Ishikawa (cell line): ENCODE measurements around the gene SLIT3.

ENCODE experiments used
- CEBPB ChIP-seq: IDR thresholded peaks from 2 replicates; pipeline ENCODE4 v1.6.1; 2012
- CREB1 ChIP-seq: IDR thresholded peaks from 2 replicates; pipeline ENCODE4 v1.6.1; 2012; ENCODE audit warnings: low read depth
- EGR1 ChIP-seq: IDR thresholded peaks from 2 replicates; pipeline ENCODE4 v1.6.1; 2012
- EP300 ChIP-seq: IDR thresholded peaks from 2 replicates; pipeline ENCODE4 v1.6.1; 2012; ENCODE audit warnings: borderline replicate concordance
- FOXM1 ChIP-seq: IDR thresholded peaks from 2 replicates; pipeline ENCODE4 v1.6.1; 2012; ENCODE audit warnings: low read depth, borderline replicate concordance
- NFIC ChIP-seq: IDR thresholded peaks from 2 replicates; pipeline ENCODE4 v1.6.1; 2012
- RAD21 ChIP-seq: IDR thresholded peaks from 2 replicates; pipeline ENCODE4 v1.6.1; 2012; ENCODE audit warnings: low read depth
- REST ChIP-seq: IDR thresholded peaks from 2 replicates; pipeline ENCODE4 v1.6.1; 2012; ENCODE audit warnings: low read depth, mild to moderate bottlenecking
- TAF1 ChIP-seq: IDR thresholded peaks from 2 replicates; pipeline ENCODE4 v1.6.1; 2012; ENCODE audit warnings: low read depth, mild to moderate bottlenecking
- TCF12 ChIP-seq: IDR thresholded peaks from 2 replicates; pipeline ENCODE4 v1.6.1; 2012; ENCODE audit warnings: low read depth
- TEAD4 ChIP-seq: IDR thresholded peaks from 2 replicates; pipeline ENCODE4 v1.6.1; 2012
- YY1 ChIP-seq: IDR thresholded peaks from 2 replicates; pipeline ENCODE4 v1.6.1; 2012; ENCODE audit warnings: low read depth
- ZBTB7A ChIP-seq: IDR thresholded peaks from 2 replicates; pipeline ENCODE4 v1.6.1; 2012; ENCODE audit warnings: low read depth
- TF ChIP-seq, protein P1 (sequence below): IDR thresholded peaks from 2 replicates; pipeline ENCODE4 v1.6.1; 2012
- TF ChIP-seq, protein P2 (sequence below): IDR thresholded peaks from 2 replicates; pipeline ENCODE4 v1.6.1; 2012

The SLIT3 gene

DNA sequence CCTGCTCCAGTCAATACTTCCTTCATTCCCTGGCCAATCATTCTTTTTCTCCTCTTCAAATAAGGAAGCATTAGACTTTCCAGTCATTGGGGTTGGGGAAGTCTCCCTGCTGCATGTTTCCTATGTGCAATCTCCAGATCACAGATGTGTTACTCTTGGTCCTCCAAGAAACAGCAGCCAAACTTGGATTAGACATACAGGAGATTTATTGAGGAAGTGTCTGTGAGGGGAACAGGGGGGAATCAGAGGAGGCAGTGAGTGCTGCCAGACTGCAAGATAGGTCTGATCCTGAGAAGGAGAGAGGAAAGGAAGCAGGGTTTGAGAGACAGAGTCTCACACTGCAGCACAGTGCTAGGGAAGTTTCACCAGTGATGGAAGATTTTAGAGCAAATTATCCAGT lies 40.6 kb upstream of the SLIT3 start:
- TF ChIP-seq, protein P1, sequence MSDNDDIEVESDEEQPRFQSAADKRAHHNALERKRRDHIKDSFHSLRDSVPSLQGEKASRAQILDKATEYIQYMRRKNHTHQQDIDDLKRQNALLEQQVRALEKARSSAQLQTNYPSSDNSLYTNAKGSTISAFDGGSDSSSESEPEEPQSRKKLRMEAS: no peak

GRCh38 chr5:169339869-169340268 lies 38.9 kb upstream of the SLIT3 start:
- TF ChIP-seq NFIC: no peak
- TF ChIP-seq FOXM1: no peak
- TF ChIP-seq CREB1: no peak
- no peak for TF ChIP-seq EGR1
- no peak for TF ChIP-seq EP300
- TF ChIP-seq YY1: no peak
- TF ChIP-seq ZBTB7A: no peak
- no peak for TF ChIP-seq TAF1

GRCh38 chr5:169336242-169336641 lies 35.3 kb upstream of the SLIT3 start:
- TF ChIP-seq NFIC (no peak), TAF1 (no peak), FOXM1 (no peak)
- TF ChIP-seq, protein P1: no peak
- TF ChIP-seq, protein P2, sequence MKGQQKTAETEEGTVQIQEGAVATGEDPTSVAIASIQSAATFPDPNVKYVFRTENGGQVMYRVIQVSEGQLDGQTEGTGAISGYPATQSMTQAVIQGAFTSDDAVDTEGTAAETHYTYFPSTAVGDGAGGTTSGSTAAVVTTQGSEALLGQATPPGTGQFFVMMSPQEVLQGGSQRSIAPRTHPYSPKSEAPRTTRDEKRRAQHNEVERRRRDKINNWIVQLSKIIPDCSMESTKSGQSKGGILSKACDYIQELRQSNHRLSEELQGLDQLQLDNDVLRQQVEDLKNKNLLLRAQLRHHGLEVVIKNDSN: no peak

DNA sequence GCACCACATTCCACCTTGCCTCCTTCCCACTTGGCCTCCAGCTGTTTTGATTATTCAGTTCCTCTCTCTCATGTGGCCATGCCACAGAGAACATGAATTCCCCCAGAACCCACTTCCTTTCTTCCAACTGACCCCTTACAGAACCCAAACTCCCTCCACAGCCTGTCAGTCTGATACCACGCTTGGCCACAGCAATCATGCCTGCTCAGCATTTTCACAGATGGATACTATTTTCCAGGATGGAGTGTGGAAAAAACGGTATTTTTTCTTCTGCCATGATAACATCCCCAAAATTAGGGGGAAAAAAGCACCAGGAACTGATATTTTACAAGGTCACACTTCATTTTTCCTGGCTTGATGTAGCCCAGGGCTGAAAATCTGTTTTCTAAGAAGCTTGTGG lies 34.9 kb upstream of the SLIT3 start:
- TF ChIP-seq, protein P2: no peak
- TF ChIP-seq TAF1: no peak
- TF ChIP-seq CREB1: no peak
- no peak for TF ChIP-seq YY1
- TF ChIP-seq NFIC: no peak
- TF ChIP-seq TCF12: no peak
- TF ChIP-seq FOXM1: no peak
- no peak for TF ChIP-seq REST
- no peak for TF ChIP-seq CEBPB

GRCh38 chr5:169333518-169333917 lies 32.6 kb upstream of the SLIT3 start:
- TF ChIP-seq, protein P2: no peak
- TF ChIP-seq EGR1: no peak
- no peak for TF ChIP-seq NFIC
- TF ChIP-seq YY1: no peak
- TF ChIP-seq TEAD4: no peak
- no peak for TF ChIP-seq EP300
- TF ChIP-seq TAF1: no peak
- TF ChIP-seq RAD21: no peak
- TF ChIP-seq ZBTB7A: no peak

- TF ChIP-seq TAF1 (no peak), ZBTB7A (no peak), EGR1 (no peak), CEBPB (no peak), NFIC (no peak), RAD21 (no peak), EP300 (no peak), YY1 (no peak), TCF12 (no peak), FOXM1 (no peak), CREB1 (no peak), REST (no peak), TEAD4 (no peak)
- TF ChIP-seq, protein P2: no peak
- TF ChIP-seq, protein P1: no peak
Observed at GRCh38 chr5:169331292-169331852, 30.4 kb upstream of the SLIT3 start.
